T follicular helper cell (primary cell): Measurements from ENCODE around the gene CREBBP.

Experiments used
- DNase-seq: peaks from one replicate; pipeline ENCODE4 v3.0.0-alpha.2; 2020; ENCODE audit warnings: low read depth

CREBBP gene

GRCh38 chr16:3797904-3798811 is 82.4 kb downstream of the CREBBP start:
- DNase-seq, result no peak

DNA sequence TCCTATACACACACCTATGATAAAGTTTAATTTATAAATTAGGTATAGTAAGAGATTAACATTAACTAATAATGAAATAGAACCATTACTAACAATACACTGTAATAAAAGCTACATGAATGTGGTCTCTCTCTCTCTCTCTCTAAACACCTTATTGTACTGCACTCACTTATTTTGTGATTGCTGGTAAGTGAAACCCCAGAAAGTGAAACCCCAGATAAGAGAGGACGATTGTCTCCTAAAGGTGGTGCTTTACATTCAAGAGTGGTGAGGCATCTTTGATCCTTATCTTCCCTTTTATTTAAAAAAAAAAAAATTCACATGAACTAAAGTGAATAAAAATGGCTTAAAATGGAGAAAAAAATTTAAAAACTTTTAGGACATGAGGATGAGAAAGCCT is 83.0 kb downstream of the CREBBP start:
- DNase-seq, result no peak

GRCh38 chr16:3793161-3793576 is 87.3 kb downstream of the CREBBP start:
- DNase-seq, result no peak

DNA sequence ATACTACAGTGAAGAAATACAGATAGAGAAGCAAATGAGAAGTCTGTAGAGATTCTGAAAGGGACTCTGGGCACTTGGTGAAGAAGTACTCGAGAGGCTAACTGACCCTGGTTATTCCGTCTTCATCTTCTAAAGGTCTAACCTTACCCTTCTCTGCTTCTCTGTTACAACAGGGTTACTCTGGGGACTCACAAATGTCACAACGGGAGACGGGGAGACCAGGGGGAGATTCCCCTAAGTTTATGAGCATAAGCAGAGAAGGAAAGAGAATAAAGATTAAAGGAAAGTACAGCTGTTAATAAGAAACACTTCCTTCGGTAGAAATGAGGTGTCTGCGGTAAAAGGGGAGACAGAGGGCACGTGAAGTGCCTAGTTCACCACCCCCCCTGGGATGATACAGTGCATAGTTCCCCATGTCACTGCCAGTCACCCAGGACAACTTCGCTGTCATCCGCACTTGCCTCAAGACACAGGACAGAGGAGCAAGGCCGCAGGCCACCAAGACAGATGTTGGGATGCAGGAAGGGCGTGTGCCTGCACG is 88.0 kb downstream of the CREBBP start:
- no peak for DNase-seq

- no peak for DNase-seq
These were observed 88.8 kb downstream of the CREBBP start for GRCh38 chr16:3791701-3792100.

- DNase-seq, result no peak
These were observed 91.0 kb downstream of the CREBBP start for GRCh38 chr16:3789375-3790099.

- DNase-seq, result no peak
These were observed 91.7 kb downstream of the CREBBP start for GRCh38 chr16:3788711-3789374.

DNA sequence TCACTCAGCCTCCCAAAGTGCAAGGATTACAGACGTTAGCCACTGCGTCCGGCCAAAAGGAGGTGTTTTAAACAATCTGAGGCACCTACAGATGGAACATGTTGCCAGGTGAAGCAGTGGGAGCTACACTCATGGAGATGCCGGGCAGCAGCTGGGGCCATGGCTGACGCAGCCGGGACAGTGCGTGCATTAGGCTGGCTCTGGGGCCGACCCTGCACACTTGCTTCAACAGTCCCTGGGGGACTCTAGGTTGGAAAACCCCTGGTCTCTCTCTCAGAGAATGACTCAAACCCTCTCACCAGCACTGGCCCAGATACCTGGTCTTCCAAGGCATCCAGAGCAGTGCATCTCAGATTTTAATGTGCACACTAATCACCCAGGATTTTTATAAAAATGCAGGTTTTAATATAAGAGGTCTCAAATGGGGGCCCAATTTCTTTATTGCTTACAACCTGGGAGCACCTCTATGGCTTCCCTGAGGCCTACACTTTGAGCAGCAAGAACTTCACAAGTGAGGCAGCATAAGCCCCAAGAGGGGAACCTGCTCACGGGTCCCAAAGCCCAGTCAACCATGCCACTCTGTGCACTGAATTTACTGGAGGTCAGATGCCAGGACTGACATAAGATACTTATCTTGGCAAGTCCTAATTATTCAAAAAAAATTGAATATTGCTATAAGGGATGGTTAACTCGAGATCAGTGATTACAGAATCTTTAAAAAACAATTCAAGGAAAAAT is 92.4 kb downstream of the CREBBP start:
- no peak for DNase-seq

DNA sequence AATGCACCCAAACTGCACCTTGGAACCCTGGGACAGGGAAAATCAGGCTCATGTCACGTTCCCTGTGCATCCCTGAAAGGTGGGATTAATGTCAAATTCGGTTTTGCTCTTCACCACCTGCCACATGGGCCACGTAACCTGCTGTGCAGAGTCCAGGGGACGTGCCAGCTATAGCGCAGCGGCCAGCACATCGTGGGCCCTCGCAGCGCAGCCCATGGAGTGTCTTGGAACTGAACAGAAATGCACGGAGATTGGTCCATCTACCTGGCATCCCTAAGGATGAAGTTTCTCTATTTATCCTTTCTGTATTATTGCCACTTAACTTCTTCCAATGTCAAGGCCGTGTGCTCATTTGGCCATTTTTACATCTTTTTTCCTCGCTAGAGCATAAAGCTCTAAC is 95.1 kb downstream of the CREBBP start:
- no peak for DNase-seq

- no peak for DNase-seq
These were observed 97.0 kb downstream of the CREBBP start for GRCh38 chr16:3783516-3783915.

- DNase-seq, result no peak
These were observed 97.9 kb downstream of the CREBBP start for GRCh38 chr16:3782566-3782965.

- DNase-seq, result no peak
These were observed 99.1 kb downstream of the CREBBP start for GRCh38 chr16:3781421-3781820.

DNA sequence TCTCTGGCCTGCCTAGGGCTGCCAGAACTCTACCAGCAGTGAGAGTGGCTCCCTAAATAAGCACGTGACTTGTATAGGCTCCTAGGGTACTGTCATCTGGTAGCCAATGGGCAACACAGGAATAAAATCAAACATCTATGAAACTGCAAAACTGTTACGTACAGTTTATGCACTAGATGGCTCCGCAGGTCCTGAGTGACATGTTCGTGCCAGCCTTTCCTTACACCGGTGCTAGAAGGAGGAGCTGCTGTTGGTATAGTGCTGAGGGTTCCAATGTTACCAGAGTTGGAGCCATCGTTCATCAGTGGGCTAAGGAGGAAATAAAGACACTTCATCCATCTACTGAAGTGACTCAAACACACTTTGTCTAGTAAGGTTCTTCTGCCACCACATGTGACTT is 99.9 kb downstream of the CREBBP start:
- no peak for DNase-seq

DNA sequence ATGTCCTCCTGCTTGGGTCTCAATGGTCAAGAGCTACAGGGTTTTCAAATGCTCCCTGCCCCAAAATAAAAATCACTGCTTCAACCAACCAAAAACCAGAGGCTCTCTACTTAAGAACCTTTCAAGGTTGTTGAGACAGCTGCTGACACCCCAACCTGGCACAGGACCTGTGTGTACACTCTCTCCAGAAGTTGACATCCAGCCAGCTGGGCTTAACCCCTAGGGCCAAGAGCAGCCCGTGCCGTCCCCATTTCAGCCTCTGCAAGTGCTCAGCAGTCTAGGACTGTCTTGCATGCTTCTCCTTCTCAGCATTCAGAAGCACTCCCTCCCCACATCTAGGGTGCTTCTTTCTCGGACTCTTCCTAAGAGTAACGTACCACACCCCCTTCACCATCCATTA is 104.2 kb downstream of the CREBBP start:
- no peak for DNase-seq

DNA sequence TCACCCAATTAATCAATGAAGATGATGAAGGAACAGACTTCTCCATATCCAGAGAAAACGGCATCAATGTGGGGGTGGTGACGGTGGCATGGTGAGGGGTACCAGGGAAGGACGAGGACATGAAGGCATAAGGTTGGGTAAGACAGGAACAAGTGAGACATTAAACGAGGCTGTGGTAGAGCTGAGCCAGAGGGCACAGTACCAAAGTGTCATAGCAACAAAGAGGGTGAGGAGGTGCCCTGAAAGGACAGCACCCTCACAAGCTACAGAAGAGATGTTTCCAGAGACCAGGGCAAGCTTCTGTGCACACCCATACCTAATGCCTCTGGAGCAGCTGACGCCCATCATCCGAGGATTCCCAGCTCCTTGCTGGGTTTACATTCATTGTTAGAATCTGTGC is 105.7 kb downstream of the CREBBP start:
- no peak for DNase-seq

- DNase-seq, result no peak
These were observed 106.3 kb downstream of the CREBBP start for GRCh38 chr16:3774156-3774767.

GRCh38 chr16:3773663-3774062 is 106.8 kb downstream of the CREBBP start:
- no peak for DNase-seq

GRCh38 chr16:3771513-3771912 is 109.0 kb downstream of the CREBBP start:
- no peak for DNase-seq

DNA sequence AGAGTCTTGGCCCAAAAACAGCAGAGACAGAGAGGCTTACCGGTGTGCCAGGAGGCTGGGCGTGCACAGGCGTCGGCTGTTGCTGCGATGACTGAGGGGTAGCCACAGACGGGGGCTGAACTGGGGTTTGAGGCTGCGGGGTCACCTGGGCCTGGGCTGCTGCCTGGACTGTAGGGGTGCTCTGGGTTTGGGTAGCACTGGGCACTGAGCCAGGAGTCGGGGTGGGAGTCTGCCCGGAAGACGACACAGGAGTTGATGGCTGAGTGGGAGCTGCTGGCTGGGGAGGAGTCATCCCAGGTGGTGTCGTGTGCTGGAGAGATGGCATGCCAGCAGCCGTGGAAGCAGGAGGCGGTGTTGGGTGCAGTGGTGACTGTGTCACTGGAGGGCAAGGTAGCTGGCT is 110.0 kb downstream of the CREBBP start:
- DNase-seq, result no peak

GRCh38 chr16:3769942-3770341 is 110.6 kb downstream of the CREBBP start:
- no peak for DNase-seq

DNA sequence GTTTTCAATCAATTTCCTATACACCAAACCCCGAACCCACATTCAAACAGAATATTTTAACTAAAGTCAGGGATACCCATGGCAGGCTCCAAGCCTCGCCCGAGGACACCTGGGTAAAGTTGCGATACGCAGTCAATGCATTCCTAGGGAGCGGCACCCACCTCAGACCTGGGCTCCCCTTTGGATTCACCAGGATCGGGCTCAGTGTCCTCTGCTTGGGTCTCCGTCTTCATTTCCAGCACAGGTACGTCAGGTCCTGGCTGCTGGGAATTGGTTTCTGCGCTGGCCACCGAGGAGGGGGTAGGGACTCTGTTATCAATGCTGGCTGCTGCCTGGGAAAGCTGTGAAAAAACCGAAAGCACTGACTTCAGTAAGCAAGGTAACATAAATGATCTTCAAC is 111.5 kb downstream of the CREBBP start:
- no peak for DNase-seq
